ENCODE measurements around the gene DUOX2.
"Not testable (repeated sequence)": the region's sequence is repeated elsewhere in the genome, so short reads cannot be mapped to it uniquely, and the experiment has no call there.

Gene DUOX2

DNA sequence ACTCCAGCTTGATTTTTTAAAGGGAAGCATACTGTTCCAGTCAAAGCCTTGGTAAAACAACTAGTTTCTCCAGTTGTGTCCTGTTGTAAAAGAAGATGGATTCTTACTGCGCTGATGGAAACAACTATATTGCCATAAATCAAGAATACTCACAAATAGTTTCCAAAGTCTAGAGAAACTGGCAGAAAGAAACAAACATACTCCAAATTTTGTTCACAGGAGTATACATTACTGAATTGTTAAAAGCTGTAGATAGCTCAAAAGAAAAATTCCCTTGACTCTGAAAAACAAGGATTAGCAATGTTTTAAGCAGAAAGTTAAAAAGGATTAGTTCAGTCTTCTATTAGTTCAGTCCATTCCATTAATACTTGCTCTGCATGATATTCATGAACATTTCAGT is 63.4 kb downstream of the DUOX2 start:
- H3K27ac ChIP-seq (ENCODE audit: low read depth, low read length) = no peak overlapping the region
- no peaks in the 10 kb centered on the region; the same call in 1 of the 2 replicates for H3K4me1 ChIP-seq (ENCODE audit: control insufficient read depth, low read length)
- no peaks in the 10 kb centered on the region for H3K27me3 ChIP-seq (ENCODE audit: control insufficient read depth, low read length)
- no peaks in the 10 kb centered on the region for H4K20me1 ChIP-seq (ENCODE audit: control insufficient read depth, insufficient read depth, low read depth, low read length)
- H3K9me2 ChIP-seq (replicated peaks; ENCODE audit: control insufficient read depth, low read length) = no peaks in the 10 kb centered on the region
- no peaks in the 10 kb centered on the region for H3K36me3 ChIP-seq (ENCODE audit: control insufficient read depth, low read length)
- H3F3A ChIP-seq (ENCODE audit: control insufficient read depth, insufficient read depth) = no peaks in the 10 kb centered on the region
- H3K4me2 ChIP-seq (ENCODE audit: low read length) = no peak overlapping the region
- no peaks in the 10 kb centered on the region for H3K79me2 ChIP-seq (ENCODE audit: control insufficient read depth, low read length)
- H3K4me3 ChIP-seq (ENCODE audit: low read length) = no peak overlapping the region
- H3K9me3 ChIP-seq (ENCODE audit: control insufficient read depth, insufficient read depth, low read length) = peaks cover 3% of the 10 kb centered on the region
- TF ChIP-seq EZH2phosphoT487 (IDR thresholded peaks at IDR 0.05; ENCODE audit: borderline replicate concordance, low read length) = no peak
- TF ChIP-seq, protein P1, sequence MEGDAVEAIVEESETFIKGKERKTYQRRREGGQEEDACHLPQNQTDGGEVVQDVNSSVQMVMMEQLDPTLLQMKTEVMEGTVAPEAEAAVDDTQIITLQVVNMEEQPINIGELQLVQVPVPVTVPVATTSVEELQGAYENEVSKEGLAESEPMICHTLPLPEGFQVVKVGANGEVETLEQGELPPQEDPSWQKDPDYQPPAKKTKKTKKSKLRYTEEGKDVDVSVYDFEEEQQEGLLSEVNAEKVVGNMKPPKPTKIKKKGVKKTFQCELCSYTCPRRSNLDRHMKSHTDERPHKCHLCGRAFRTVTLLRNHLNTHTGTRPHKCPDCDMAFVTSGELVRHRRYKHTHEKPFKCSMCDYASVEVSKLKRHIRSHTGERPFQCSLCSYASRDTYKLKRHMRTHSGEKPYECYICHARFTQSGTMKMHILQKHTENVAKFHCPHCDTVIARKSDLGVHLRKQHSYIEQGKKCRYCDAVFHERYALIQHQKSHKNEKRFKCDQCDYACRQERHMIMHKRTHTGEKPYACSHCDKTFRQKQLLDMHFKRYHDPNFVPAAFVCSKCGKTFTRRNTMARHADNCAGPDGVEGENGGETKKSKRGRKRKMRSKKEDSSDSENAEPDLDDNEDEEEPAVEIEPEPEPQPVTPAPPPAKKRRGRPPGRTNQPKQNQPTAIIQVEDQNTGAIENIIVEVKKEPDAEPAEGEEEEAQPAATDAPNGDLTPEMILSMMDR (IDR thresholded peaks at IDR 0.05; ENCODE audit: low read depth, low read length, poor library complexity, severe bottlenecking) = no peak

DNA sequence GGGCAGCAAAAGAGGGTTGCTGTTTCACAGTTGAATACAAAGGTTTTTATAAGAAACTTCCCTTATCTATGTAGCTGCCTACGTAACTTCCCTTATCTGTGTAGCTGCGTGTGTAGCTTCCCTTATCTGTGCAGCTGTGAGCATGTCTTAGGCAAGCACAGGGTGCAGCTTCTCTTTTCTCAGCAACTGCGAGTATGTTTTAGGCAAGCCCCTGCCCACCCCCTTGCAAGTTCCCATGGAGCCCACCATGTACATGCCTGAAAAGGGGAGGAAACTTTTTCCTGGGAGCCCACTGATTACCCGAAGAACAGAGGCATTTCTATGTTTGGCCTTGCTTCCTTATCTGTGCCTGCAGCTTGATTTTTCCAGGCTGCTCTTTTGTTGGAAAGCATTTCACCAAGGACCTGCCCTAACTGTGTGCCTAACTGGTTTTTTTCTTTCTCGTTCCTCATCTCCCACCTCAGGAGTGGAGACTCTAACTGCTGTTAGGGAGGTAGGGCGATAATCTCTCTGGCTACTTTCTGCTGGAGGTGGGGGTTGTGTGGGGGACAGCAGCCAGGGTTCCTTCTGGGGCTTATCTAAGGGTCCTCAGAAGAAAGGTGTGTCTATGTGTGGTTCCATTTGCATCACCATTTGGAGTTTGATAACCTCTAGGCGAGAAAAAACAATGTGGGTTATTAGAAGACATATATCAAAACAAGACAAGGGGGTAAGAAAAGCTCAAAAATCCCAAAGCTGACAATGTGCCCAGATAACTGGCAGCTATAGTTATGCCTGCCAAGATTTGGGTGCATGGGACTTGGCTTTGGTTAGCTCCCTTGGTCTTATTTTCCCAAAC is 65.0 kb downstream of the DUOX2 start:
- Histone ChIP-seq H3F3A (ENCODE audit: control insufficient read depth, insufficient read depth) (no peaks in the 10 kb centered on the region), H3K79me2 (ENCODE audit: control insufficient read depth, low read length) (no peaks in the 10 kb centered on the region), H3K9me2 (replicated peaks; ENCODE audit: control insufficient read depth, low read length) (no peaks in the 10 kb centered on the region), H3K9me3 (ENCODE audit: control insufficient read depth, insufficient read depth, low read length) (peaks cover 3% of the 10 kb centered on the region), H3K36me3 (ENCODE audit: control insufficient read depth, low read length) (no peaks in the 10 kb centered on the region), H4K20me1 (ENCODE audit: control insufficient read depth, insufficient read depth, low read depth, low read length) (no peaks in the 10 kb centered on the region), H3K27ac (ENCODE audit: low read depth, low read length) (no peak overlapping the region), H3K27me3 (ENCODE audit: control insufficient read depth, low read length) (no peaks in the 10 kb centered on the region), H3K4me1 (ENCODE audit: control insufficient read depth, low read length) (no peaks in the 10 kb centered on the region; the same call in 1 of the 2 replicates), H3K4me3 (ENCODE audit: low read length) (no peak overlapping the region), H3K4me2 (ENCODE audit: low read length) (no peak overlapping the region)
- TF ChIP-seq, protein P1 (IDR thresholded peaks at IDR 0.05; ENCODE audit: low read depth, low read length, poor library complexity, severe bottlenecking) = no peak
- TF ChIP-seq EZH2phosphoT487 (IDR thresholded peaks at IDR 0.05; ENCODE audit: borderline replicate concordance, low read length) = no peak

GRCh38 chr15:45048449-45048793 is 65.6 kb downstream of the DUOX2 start:
- not testable (repeated sequence) for H3K36me3 ChIP-seq (ENCODE audit: control insufficient read depth, low read length); H3K4me2 ChIP-seq (ENCODE audit: low read length); H3K79me2 ChIP-seq (ENCODE audit: control insufficient read depth, low read length); H3K27me3 ChIP-seq (ENCODE audit: control insufficient read depth, low read length); H3K4me1 ChIP-seq (ENCODE audit: control insufficient read depth, low read length); H3F3A ChIP-seq (ENCODE audit: control insufficient read depth, insufficient read depth); H4K20me1 ChIP-seq (ENCODE audit: control insufficient read depth, insufficient read depth, low read depth, low read length); H3K4me3 ChIP-seq (ENCODE audit: low read length); H3K9me2 ChIP-seq (replicated peaks; ENCODE audit: control insufficient read depth, low read length); H3K27ac ChIP-seq (ENCODE audit: low read depth, low read length); H3K9me3 ChIP-seq (ENCODE audit: control insufficient read depth, insufficient read depth, low read length)

DNA sequence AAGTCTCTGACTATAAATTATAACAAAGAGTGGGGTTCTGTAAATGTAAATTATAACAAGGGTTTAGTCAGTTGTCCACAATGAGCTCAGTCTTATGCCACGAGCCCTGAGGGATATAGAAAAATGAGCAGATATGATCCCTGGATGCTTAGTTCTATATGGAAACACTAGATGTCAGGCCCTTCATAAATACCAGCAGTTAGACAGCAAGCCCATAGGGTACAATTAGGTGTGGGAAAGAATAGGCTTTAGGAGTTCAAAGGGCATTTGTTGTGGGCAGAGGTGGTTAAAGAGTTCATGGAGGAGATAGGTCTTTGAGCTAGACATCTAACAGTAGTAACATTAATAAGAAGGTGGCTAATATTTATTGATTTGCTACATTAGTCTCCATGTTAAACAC is 69.7 kb downstream of the DUOX2 start:
- H3K4me2 ChIP-seq (ENCODE audit: low read length); H3K27ac ChIP-seq (ENCODE audit: low read depth, low read length); H4K20me1 ChIP-seq (ENCODE audit: control insufficient read depth, insufficient read depth, low read depth, low read length); H3K79me2 ChIP-seq (ENCODE audit: control insufficient read depth, low read length); H3F3A ChIP-seq (ENCODE audit: control insufficient read depth, insufficient read depth); H3K9me3 ChIP-seq (ENCODE audit: control insufficient read depth, insufficient read depth, low read length); H3K9me2 ChIP-seq (replicated peaks; ENCODE audit: control insufficient read depth, low read length); H3K36me3 ChIP-seq (ENCODE audit: control insufficient read depth, low read length); H3K27me3 ChIP-seq (ENCODE audit: control insufficient read depth, low read length); H3K4me1 ChIP-seq (ENCODE audit: control insufficient read depth, low read length); H3K4me3 ChIP-seq (ENCODE audit: low read length): not testable (repeated sequence)

DNA sequence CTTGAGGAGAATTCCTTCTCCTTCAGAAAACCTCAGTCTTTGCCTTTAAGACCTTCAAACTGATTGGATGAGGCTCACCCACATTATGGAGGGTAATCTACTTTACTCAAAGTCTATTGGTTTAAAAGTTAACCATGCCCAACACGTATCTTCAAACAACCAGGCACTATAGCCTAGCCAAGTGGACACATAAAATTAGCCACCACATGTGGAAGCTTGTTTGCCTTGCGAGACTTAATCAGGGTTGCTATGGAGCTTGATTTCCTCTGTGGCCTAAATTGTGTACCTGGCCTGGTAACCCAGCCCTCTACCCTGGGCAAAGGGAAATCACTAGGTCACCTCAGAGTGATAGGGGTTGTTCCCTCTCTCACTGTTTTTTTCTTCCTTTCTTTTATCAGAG is 71.1 kb downstream of the DUOX2 start:
- not testable (repeated sequence) for H3K79me2 ChIP-seq (ENCODE audit: control insufficient read depth, low read length); H3K9me3 ChIP-seq (ENCODE audit: control insufficient read depth, insufficient read depth, low read length); H4K20me1 ChIP-seq (ENCODE audit: control insufficient read depth, insufficient read depth, low read depth, low read length); H3F3A ChIP-seq (ENCODE audit: control insufficient read depth, insufficient read depth); H3K4me3 ChIP-seq (ENCODE audit: low read length); H3K4me2 ChIP-seq (ENCODE audit: low read length); H3K27ac ChIP-seq (ENCODE audit: low read depth, low read length); H3K4me1 ChIP-seq (ENCODE audit: control insufficient read depth, low read length); H3K36me3 ChIP-seq (ENCODE audit: control insufficient read depth, low read length); H3K9me2 ChIP-seq (replicated peaks; ENCODE audit: control insufficient read depth, low read length); H3K27me3 ChIP-seq (ENCODE audit: control insufficient read depth, low read length)
